ENCODE measurements around the gene CD63. TPM values are rescaled to one million over a fixed set of nuclear protein-coding genes. Genes with fewer than 3 reads are reported as not detected.

CD63 gene
- total and polyA plus RNA-seq, 9 of the 15 experiments (the other 6 are each of a cell fraction or from before 2014, with no cell fraction given), result 313 to 735 (median 433) TPM

DNA sequence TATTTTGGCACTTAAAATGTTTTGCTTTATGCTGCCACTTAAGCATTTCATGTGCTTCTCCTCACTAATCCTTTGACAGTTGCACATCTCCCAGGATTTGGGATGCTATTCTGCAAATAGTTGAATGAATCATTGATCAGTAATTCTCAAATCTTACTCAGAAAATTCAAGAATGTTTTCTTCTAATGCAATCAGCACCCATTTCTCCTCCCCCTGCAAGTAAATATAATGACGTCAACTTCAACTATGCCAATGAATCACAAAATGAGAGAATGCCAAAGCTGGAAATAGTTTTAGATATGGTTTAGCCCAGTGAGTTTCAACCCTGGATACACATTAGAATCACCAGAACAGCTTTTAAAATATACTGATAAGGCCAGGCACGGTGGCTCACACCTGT, 15.1 kb downstream of the CD63 start (continued):
- TF ChIP-seq, protein P1, sequence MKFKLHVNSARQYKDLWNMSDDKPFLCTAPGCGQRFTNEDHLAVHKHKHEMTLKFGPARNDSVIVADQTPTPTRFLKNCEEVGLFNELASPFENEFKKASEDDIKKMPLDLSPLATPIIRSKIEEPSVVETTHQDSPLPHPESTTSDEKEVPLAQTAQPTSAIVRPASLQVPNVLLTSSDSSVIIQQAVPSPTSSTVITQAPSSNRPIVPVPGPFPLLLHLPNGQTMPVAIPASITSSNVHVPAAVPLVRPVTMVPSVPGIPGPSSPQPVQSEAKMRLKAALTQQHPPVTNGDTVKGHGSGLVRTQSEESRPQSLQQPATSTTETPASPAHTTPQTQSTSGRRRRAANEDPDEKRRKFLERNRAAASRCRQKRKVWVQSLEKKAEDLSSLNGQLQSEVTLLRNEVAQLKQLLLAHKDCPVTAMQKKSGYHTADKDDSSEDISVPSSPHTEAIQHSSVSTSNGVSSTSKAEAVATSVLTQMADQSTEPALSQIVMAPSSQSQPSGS (CRISPR knock-in tag; IDR thresholded peaks at IDR 0.05), result no peak
- no peak for TF ChIP-seq BRD4 (IDR thresholded peaks at IDR 0.05)
- no peak for TF ChIP-seq NR3C1 (CRISPR knock-in tag; IDR thresholded peaks at IDR 0.05)
- TF ChIP-seq HNRNPK (IDR thresholded peaks at IDR 0.05; ENCODE audit: low read depth, low read length, poor library complexity, severe bottlenecking), result no peak
- TF ChIP-seq CTBP1 (IDR thresholded peaks at IDR 0.05; ENCODE audit: borderline replicate concordance), result no peak
- TF ChIP-seq ZNF408 (CRISPR knock-in tag; IDR thresholded peaks at IDR 0.05; ENCODE audit: low read depth), result no peak
- TF ChIP-seq, protein P2, sequence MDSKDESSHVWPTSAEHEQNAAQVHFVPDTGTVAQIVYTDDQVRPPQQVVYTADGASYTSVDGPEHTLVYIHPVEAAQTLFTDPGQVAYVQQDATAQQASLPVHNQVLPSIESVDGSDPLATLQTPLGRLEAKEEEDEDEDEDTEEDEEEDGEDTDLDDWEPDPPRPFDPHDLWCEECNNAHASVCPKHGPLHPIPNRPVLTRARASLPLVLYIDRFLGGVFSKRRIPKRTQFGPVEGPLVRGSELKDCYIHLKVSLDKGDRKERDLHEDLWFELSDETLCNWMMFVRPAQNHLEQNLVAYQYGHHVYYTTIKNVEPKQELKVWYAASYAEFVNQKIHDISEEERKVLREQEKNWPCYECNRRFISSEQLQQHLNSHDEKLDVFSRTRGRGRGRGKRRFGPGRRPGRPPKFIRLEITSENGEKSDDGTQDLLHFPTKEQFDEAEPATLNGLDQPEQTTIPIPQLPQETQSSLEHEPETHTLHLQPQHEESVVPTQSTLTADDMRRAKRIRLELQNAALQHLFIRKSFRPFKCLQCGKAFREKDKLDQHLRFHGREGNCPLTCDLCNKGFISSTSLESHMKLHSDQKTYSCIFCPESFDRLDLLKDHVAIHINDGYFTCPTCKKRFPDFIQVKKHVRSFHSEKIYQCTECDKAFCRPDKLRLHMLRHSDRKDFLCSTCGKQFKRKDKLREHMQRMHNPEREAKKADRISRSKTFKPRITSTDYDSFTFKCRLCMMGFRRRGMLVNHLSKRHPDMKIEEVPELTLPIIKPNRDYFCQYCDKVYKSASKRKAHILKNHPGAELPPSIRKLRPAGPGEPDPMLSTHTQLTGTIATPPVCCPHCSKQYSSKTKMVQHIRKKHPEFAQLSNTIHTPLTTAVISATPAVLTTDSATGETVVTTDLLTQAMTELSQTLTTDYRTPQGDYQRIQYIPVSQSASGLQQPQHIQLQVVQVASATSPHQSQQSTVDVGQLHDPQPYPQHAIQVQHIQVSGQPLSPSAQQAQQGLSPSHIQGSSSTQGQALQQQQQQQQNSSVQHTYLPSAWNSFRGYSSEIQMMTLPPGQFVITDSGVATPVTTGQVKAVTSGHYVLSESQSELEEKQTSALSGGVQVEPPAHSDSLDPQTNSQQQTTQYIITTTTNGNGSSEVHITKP (IDR thresholded peaks at IDR 0.05; ENCODE audit: partially characterized antibody), result no peak
- no peak for TF ChIP-seq PCBP1 (IDR thresholded peaks at IDR 0.05; ENCODE audit: low read depth, low read length, poor library complexity, severe bottlenecking)
- no peak for TF ChIP-seq NFATC3 (IDR thresholded peaks at IDR 0.05)
- TF ChIP-seq ZFP36 (IDR thresholded peaks at IDR 0.05; ENCODE audit: low read depth, low read length, partially characterized antibody), result no peak

Measured in K562 (cell line).